K562 (cell line): ENCODE measurements around the gene VEGFC. TPM values are rescaled to one million over a fixed set of nuclear protein-coding genes. Genes with fewer than 3 reads are reported as not detected.

ENCODE experiments used
- ATAC-seq: fragments of 200-7000 bp; cut with Tn5 transposase; 3 replicates; pipeline ENCODE4 v1.9.1; 2020; ENCODE audit warnings: moderate library complexity
- BruUV-seq: library from RNA; stranded (reverse); fragments of 400-500 nt; replicated peaks from 2 replicates; lab custom pipeline; 2021; lab: Mats Ljungman, UMichigan
- CTCF ChIA-PET: fragments of 300-600 bp; formaldehyde crosslinking; extraction: SDS; loops from one replicate; lab custom pipeline; 2021; ENCODE audit warnings: low intra/inter-chr PET ratio; lab: Yijun Ruan, JAX
- POLR2A ChIA-PET: fragments of 300-600, 350-650 bp; sonication (Branson Sonifier 250); formaldehyde crosslinking; extraction: SDS; loops from one replicate; lab custom pipeline; 2021; ENCODE audit warnings: antibody characterized with exemption, inconsistent platforms; lab: Yijun Ruan, JAX
- DNase-seq, 4 experiments: peaks; one replicate each; pipeline versions ENCODE4 v3.0.0 to v3.0.0-alpha.2; 2011 to 2018; ENCODE audit warnings: low spot score in 3 of 4, mixed read lengths in 3 of 4; ENCODE audit errors: extremely low read depth in 1 of 4
- FAIRE-seq: peaks from 2 replicates; lab custom pipeline; 2011; peaks lifted over from hg19 to GRCh38; lab: Jason Lieb, UNC
- H2AFZ ChIP-seq: 2 replicates; pipeline ENCODE4 v1.6.0; 2011; ENCODE audit warnings: low read depth, low read length, control low read depth, inconsistent platforms
- H3K27ac ChIP-seq: fragments of 200-600 bp; 3 replicates; pipeline ENCODE4 v1.8.0; 2011; ENCODE audit warnings: low read depth, mild to moderate bottlenecking, control low read depth, inconsistent platforms, low read length, moderate library complexity, mixed read lengths; ENCODE audit errors: extremely low read depth
- H3K27me3 ChIP-seq, 2 experiments: fragments of 300-600 bp in 1 of 2; 2 replicates in 1 of 2; 3 replicates in 1 of 2; pipeline versions ENCODE4 v1.6.0 to v1.8.0; 2011; ENCODE audit warnings: inconsistent platforms in 2 of 2, low read length in 2 of 2, mild to moderate bottlenecking in 1 of 2, mixed read lengths in 1 of 2, moderate library complexity in 1 of 2; ENCODE audit not compliant: control insufficient read depth in 2 of 2, insufficient read depth in 2 of 2
- H3K36me3 ChIP-seq: fragments of 300-600 bp; 3 replicates; pipeline ENCODE4 v1.8.0; 2011; ENCODE audit warnings: mild to moderate bottlenecking, low read length, inconsistent platforms; ENCODE audit not compliant: control insufficient read depth, insufficient read depth
- H3K4me1 ChIP-seq, 2 experiments: fragments of 200-600 bp in 1 of 2; replicated peaks in 1 of 2; 2 replicates in 1 of 2; 3 replicates in 1 of 2; pipeline versions ENCODE4 v1.5.1 to v1.8.0; 2011; ENCODE audit warnings: inconsistent platforms in 2 of 2, low read length in 2 of 2, mild to moderate bottlenecking in 1 of 2, mixed read lengths in 1 of 2, moderate library complexity in 1 of 2; ENCODE audit not compliant: control insufficient read depth in 2 of 2, insufficient read depth in 2 of 2
- H3K4me2 ChIP-seq: 2 replicates; pipeline ENCODE4 v1.6.1; 2011; ENCODE audit warnings: low read length, control low read depth, inconsistent platforms, mixed read lengths; ENCODE audit not compliant: insufficient read depth
- H3K4me3 ChIP-seq: fragments of 200-600 bp; sonication (generic), shearing (Covaris generic); 2 replicates; pipeline ENCODE4 v1.5.1; 2016; ENCODE audit warnings: control low read depth, inconsistent platforms
- H3K79me2 ChIP-seq: fragments of 200-600 bp; 3 replicates; pipeline ENCODE4 v1.8.0; 2011; ENCODE audit warnings: low read length, inconsistent platforms; ENCODE audit not compliant: control insufficient read depth, insufficient read depth
- H3K9ac ChIP-seq, 2 experiments: 2 replicates each; pipeline versions ENCODE4 v1.6.0 to v1.6.1; 2011; ENCODE audit warnings: low read depth in 2 of 2, low read length in 2 of 2, control low read depth in 1 of 2, inconsistent platforms in 1 of 2, mild to moderate bottlenecking in 1 of 2, mixed read lengths in 1 of 2; ENCODE audit not compliant: insufficient read depth in 1 of 2
- H3K9me1 ChIP-seq: one replicate; pipeline ENCODE4 v1.6.0; 2011; ENCODE audit warnings: inconsistent platforms, mild to moderate bottlenecking, low read length, moderate library complexity; ENCODE audit not compliant: control insufficient read depth, insufficient read depth
- H3K9me3 ChIP-seq: replicated peaks from 2 replicates; pipeline ENCODE4 v1.5.1; 2011; ENCODE audit warnings: low read depth, low read length, inconsistent platforms; ENCODE audit not compliant: control insufficient read depth, insufficient read depth
- H4K20me1 ChIP-seq: replicated peaks from 2 replicates; pipeline ENCODE4 v1.6.1; 2011; ENCODE audit warnings: low read length, inconsistent platforms, mixed read lengths; ENCODE audit not compliant: control insufficient read depth, insufficient read depth
- BRF1 ChIP-seq: IDR thresholded peaks from 3 replicates; pipeline ENCODE4 v1.6.1; 2011; ENCODE audit warnings: borderline replicate concordance, mild to moderate bottlenecking; ENCODE audit not compliant: insufficient read length; ENCODE audit errors: extremely low read depth
- CREM ChIP-seq: IDR thresholded peaks from 2 replicates; pipeline ENCODE4 v1.6.1; 2014; ENCODE audit warnings: antibody characterized with exemption, low read depth
- DPF2 ChIP-seq: fragments of 450-650 bp; IDR thresholded peaks from 2 replicates; pipeline ENCODE4 v1.6.1; 2016
- KAT2B ChIP-seq: IDR thresholded peaks from one replicate; pipeline ENCODE4 v1.6.1; 2012; ENCODE audit warnings: low read depth, mild to moderate bottlenecking, control low read depth, inconsistent platforms, low read length, moderate library complexity
- LEF1 ChIP-seq: fragments of 450-650 bp; IDR thresholded peaks from 2 replicates; pipeline ENCODE4 v1.6.1; 2016; ENCODE audit warnings: mild to moderate bottlenecking
- MYBL2 ChIP-seq, 2 experiments: fragments of 450-650 bp in 1 of 2; sonication (generic) in 1 of 2; formaldehyde crosslinking in 1 of 2; IDR thresholded peaks; 2 replicates each; pipeline versions ENCODE4 v1.6.1 to v1.8.1; 2017 to 2022; ENCODE audit warnings: borderline replicate concordance in 1 of 2, inconsistent platforms in 1 of 2, low read depth in 1 of 2, mild to moderate bottlenecking in 1 of 2, missing genetic modification reagents in 1 of 2, moderate library complexity in 1 of 2
- NBN ChIP-seq: fragments of 450-650 bp; IDR thresholded peaks from 2 replicates; pipeline ENCODE4 v1.6.1; 2016; ENCODE audit warnings: low read depth, mild to moderate bottlenecking
- POU5F1 ChIP-seq: fragments of 150-350 bp; IDR thresholded peaks from 2 replicates; pipeline ENCODE4 v1.6.1; 2014; ENCODE audit warnings: borderline replicate concordance, low read length, low read depth, mild to moderate bottlenecking; ENCODE audit not compliant: partially characterized antibody
- ZFP36 ChIP-seq: fragments of 150-350 bp; IDR thresholded peaks from 2 replicates; pipeline ENCODE4 v1.6.1; 2018; ENCODE audit warnings: low read length, low read depth; ENCODE audit not compliant: partially characterized antibody
- ZNF668 ChIP-seq: fragments of 250-450 bp; sonication (Bioruptor Pico); IDR thresholded peaks from 2 replicates; pipeline ENCODE4 v1.8.0; 2022; ENCODE audit warnings: mild to moderate bottlenecking, inconsistent platforms
- WGBS: fragments of 100-300 bp; shearing (Covaris generic); methylation state at CpG from one replicate; pipeline ENCODE4 v1.1.6; 2016; ENCODE audit warnings: low coverage, mixed read lengths; ENCODE audit not compliant: insufficient coverage; ENCODE audit errors: missing lambda C conversion rate; 5-methylcytosine and 5-hydroxymethylcytosine counted together
- in situ Hi-C: fragments of 300-500 bp; cut with MboI; formaldehyde crosslinking; loops from 4 replicates; pipeline ENCODE4 v1.15.0; 2018; ENCODE audit warnings: inconsistent platforms, mixed read lengths
- intact Hi-C: fragments of 100-400 bp; cut with micrococcal nuclease; formaldehyde crosslinking; loops from 2 replicates; pipeline ENCODE4 v1.14.2; 2022
- polyA plus RNA-seq, 8 experiments: library from polyadenylated mRNA; depleted of rRNA in 4 of 8; stranded (reverse) in 5 of 8; unstranded in 3 of 8; fragments of >200 nt; fragmentation: Nextera tagmentation in 2 of 8; fragmentation: Illumina TruSeq in 1 of 8; extraction: Ambion mirVana in 2 of 8; extraction: Trizol in 1 of 8; gene quantifications; 2 replicates each; pipeline versions ENCODE4 v1.2.1 to v1.2.3, GENCODE V29; 2011 to 2014; ENCODE audit warnings: inconsistent platforms in 1 of 8, missing spikeins in 1 of 8
- total RNA-seq, 7 experiments: library from RNA; depleted of rRNA in 6 of 7; stranded (reverse); fragments of >200 nt in 6 of 7; fragmentation: Illumina TruSeq in 2 of 7; extraction: Trizol in 2 of 7; gene quantifications; 2 replicates each; pipeline versions ENCODE4 v1.2.1 to v1.2.3, GENCODE V29; 2011 to 2021; ENCODE audit warnings: low replicate concordance in 1 of 7
- TF ChIP-seq, protein P1 (sequence below): fragments of 250-450 bp; sonication (Bioruptor Pico); IDR thresholded peaks from 2 replicates; pipeline ENCODE4 v1.9.0; 2021; ENCODE audit warnings: mild to moderate bottlenecking
- TF ChIP-seq, protein P2 (sequence below): sonication (generic); formaldehyde crosslinking; IDR thresholded peaks from 2 replicates; pipeline ENCODE4 v1.8.0; 2022; ENCODE audit warnings: mild to moderate bottlenecking, missing genetic modification reagents
- TF ChIP-seq, protein P3 (sequence below): fragments of 200-800 bp; sonication (Bioruptor generic); IDR thresholded peaks from 2 replicates; pipeline ENCODE4 v1.6.1; 2017; ENCODE audit warnings: missing genetic modification characterization, missing compliant biosample characterization
- TF ChIP-seq, protein P4 (sequence below): fragments of 250-450 bp; sonication (Bioruptor Pico); IDR thresholded peaks from 2 replicates; pipeline ENCODE4 v1.8.0; 2021; ENCODE audit warnings: borderline replicate concordance, mild to moderate bottlenecking, moderate library complexity; ENCODE audit not compliant: poor library complexity, severe bottlenecking

Gene VEGFC
- total and polyA plus RNA-seq, 9 of the 15 experiments (the other 6 are each of a cell fraction or from before 2014, with no cell fraction given) = not detected

DNA sequence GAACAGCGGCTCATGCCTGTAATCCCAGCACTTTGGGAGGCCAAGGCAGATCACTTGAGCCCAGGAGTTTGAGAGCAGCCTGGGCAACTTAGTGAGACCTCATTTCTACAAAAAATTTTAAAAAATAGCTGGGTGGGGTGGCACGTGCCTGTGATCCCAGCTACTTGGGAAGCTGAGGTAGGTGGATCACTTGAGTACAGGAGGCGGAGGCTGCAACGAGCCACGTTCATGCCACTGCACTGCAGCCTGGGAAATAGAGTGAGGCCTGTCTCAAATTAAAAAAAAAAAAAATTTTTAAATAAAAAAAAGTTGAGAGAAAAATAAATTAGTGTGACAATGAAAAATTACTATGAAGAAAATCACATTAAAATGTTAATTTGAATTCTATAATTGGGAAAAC lies 10.5 kb downstream of the VEGFC start:
- Histone ChIP-seq H3K79me2 (no peaks in the 10 kb centered on the region), H2AFZ (no peak overlapping the region), H3K4me3 (no peak overlapping the region), H3K27ac (no peak overlapping the region), H3K9ac (no peak overlapping the region), H3K9me3 (no peaks in the 10 kb centered on the region), H3K9me1 (no peaks in the 10 kb centered on the region), H3K4me2 (no peak overlapping the region), H3K4me1 (no peaks in the 10 kb centered on the region), H3K36me3 (no peaks in the 10 kb centered on the region), H4K20me1 (no peaks in the 10 kb centered on the region), H3K27me3 (no peaks in the 10 kb centered on the region)
- 0% methylated on average over 5 of the region's 5 CpGs for WGBS
- ATAC-seq (no peak), DNase-seq (no peak), FAIRE-seq (no peak)
- TF ChIP-seq, protein P1, sequence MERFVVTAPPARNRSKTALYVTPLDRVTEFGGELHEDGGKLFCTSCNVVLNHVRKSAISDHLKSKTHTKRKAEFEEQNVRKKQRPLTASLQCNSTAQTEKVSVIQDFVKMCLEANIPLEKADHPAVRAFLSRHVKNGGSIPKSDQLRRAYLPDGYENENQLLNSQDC (CRISPR knock-in tag) = no peak
- TF ChIP-seq KAT2B (no peak), BRF1 (no peak), CREM (no peak), ZNF668 (CRISPR knock-in tag) (no peak), DPF2 (no peak), NBN (no peak), ZFP36 (no peak), LEF1 (no peak), MYBL2 (IDR thresholded peaks at IDR 0.05; ENCODE audit: low read depth) (no peak), MYBL2 (CRISPR knock-in tag; IDR thresholded peaks at IDR 0.05; ENCODE audit: borderline replicate concordance) (no peak), POU5F1 (no peak)
- TF ChIP-seq, protein P2, sequence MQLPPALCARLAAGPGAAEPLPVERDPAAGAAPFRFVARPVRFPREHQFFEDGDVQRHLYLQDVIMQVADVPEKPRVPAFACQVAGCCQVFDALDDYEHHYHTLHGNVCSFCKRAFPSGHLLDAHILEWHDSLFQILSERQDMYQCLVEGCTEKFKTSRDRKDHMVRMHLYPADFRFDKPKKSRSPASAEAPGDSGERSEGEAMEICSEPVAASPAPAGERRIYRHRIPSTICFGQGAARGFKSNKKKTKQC = no peak
- TF ChIP-seq, protein P3, sequence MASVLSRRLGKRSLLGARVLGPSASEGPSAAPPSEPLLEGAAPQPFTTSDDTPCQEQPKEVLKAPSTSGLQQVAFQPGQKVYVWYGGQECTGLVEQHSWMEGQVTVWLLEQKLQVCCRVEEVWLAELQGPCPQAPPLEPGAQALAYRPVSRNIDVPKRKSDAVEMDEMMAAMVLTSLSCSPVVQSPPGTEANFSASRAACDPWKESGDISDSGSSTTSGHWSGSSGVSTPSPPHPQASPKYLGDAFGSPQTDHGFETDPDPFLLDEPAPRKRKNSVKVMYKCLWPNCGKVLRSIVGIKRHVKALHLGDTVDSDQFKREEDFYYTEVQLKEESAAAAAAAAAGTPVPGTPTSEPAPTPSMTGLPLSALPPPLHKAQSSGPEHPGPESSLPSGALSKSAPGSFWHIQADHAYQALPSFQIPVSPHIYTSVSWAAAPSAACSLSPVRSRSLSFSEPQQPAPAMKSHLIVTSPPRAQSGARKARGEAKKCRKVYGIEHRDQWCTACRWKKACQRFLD (CRISPR knock-in tag) = no peak
- TF ChIP-seq, protein P4, sequence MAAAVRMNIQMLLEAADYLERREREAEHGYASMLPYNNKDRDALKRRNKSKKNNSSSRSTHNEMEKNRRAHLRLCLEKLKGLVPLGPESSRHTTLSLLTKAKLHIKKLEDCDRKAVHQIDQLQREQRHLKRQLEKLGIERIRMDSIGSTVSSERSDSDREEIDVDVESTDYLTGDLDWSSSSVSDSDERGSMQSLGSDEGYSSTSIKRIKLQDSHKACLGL (CRISPR knock-in tag) = no peak
- BruUV-seq = no TSS peak
- ChIA-PET POLR2A (no interaction called here), CTCF (no interaction called here)
- in situ Hi-C loops = no loop called here
- intact Hi-C loops = no loop called here
